Pancreas (tissue), 10 donors: Measurements from ENCODE around the gene ABCA1. TPM values are rescaled to one million over a fixed set of nuclear protein-coding genes. Genes with fewer than 3 reads are reported as not detected.
A peak's percentile ranks its signal among the peaks of the same experiment; 100 is the strongest.

Experiments
- ATAC-seq, 4 donors: fragments of 200-7000 bp; cut with Tn5 transposase; one replicate each; pipeline versions ENCODE4 v1.8.0 to v1.9.1; 2020; ENCODE audit warnings: mild to moderate bottlenecking in 4 of 4, moderate library complexity in 4 of 4
- DNase-seq, 6 donors: peaks; one replicate each; pipeline ENCODE4 v3.0.0-alpha.2; 2020
- FAIRE-seq: peaks from 2 replicates; lab custom pipeline; 2012; peaks lifted over from hg19 to GRCh38; lab: Jason Lieb, UNC
- H3K27ac ChIP-seq, 4 donors: fragments of 200-600 bp; sonication (generic); 1 replicate in 3 of 4; 2 replicates in 1 of 4; pipeline versions ENCODE4 v1.5.0 to v1.8.0; 2020
- H3K27me3 ChIP-seq, 4 donors: fragments of 200-600 bp; one replicate each; pipeline ENCODE4 v1.8.0; 2021
- H3K36me3 ChIP-seq, 3 donors: fragments of 200-600 bp; sonication (generic) in 1 of 3; one replicate each; pipeline versions ENCODE4 v1.5.0 to v1.8.0; 2020 to 2021
- H3K4me1 ChIP-seq, 3 donors: fragments of 200-600 bp; one replicate each; pipeline ENCODE4 v1.8.0; 2021
- H3K4me3 ChIP-seq, 4 donors: fragments of 200-600 bp; sonication (generic) in 2 of 4; one replicate each; pipeline versions ENCODE4 v1.5.0 to v1.8.0; 2020 to 2021
- H3K9me3 ChIP-seq, 4 donors: fragments of 200-600 bp; one replicate each; pipeline ENCODE4 v1.8.0; 2021
- WGBS, 2 donors: extraction: QIAGEN DNeasy Blood & Tissue Kit; methylation state at CpG; one replicate each; pipeline ENCODE4 v1.1.7; 2013; 5-methylcytosine and 5-hydroxymethylcytosine counted together
- intact Hi-C, 3 donors: fragments of 100-400 bp; cut with DNase I; formaldehyde crosslinking; loops; one replicate each; pipeline versions ENCODE4 v1.11.1 to v1.14.2; 2022
- polyA plus RNA-seq, 2 donors: library from polyadenylated mRNA; stranded (reverse); fragments of 200-250 nt; gene quantifications; one replicate each; pipeline ENCODE4 v1.2.3, GENCODE V29; 2013
- total RNA-seq, 6 donors: library from RNA; stranded (reverse); fragmentation: NEBNext Ultra II Directional in 4 of 6; extraction: Animal tissue kit (Norgen Biotek cat#: 25700) in 4 of 6; gene quantifications; one replicate each; pipeline versions ENCODE4 v1.2.1 to v1.2.4, GENCODE V29; 2021 to 2023
- TF ChIP-seq, protein P1 (sequence below), 4 donors: fragments of 200-600 bp; sonication (generic) in 3 of 4; IDR thresholded peaks; one replicate each; pipeline versions ENCODE4 v1.5.0 to v1.8.0; 2021; ENCODE audit warnings: antibody characterized with exemption in 4 of 4
- donor health status: healthy with polysubstance abuse.
- donor health status: DM: no; HTN: no; CAD: no; lungs with moderate emphysema.
- donor health status: DM: no; HTN: no; CAD: no.
- donor health status: control.
- donor health status: control.
- donor health status: Bipolar disorder and iron deficiency.
- donor health status: DM: yes; HTN: yes; CAD: no.
- donor health status: DM: no; HTN: no; CAD: no.
- donor health status: DM: no; HTN: no; CAD: no.
- donor health status: DM: yes; HTN: yes; CAD: no.

Gene ABCA1
- total and polyA plus RNA-seq, 8 donors = 3.2 to 20.4 (median 8.6) TPM

GRCh38 chr9:104786293-104786692 lies 141.7 kb downstream of the ABCA1 start:
- H3K36me3 ChIP-seq = peaks cover 0 to 74% (median 10%) of the 10 kb centered on the region in 3 donors
- no peak for DNase-seq
- intact Hi-C loops = no loop called here
- no peak for FAIRE-seq
- no peaks in the 10 kb centered on the region for H3K27me3 ChIP-seq
- no peak overlapping the region for H3K27ac ChIP-seq
- H3K4me3 ChIP-seq = no peak overlapping the region
- ATAC-seq = no peak
- no peaks in the 10 kb centered on the region for H3K4me1 ChIP-seq
- WGBS, 2 donors = 91 to 92% methylated on average over 1 of the region's 1 CpG
- TF ChIP-seq, protein P1, sequence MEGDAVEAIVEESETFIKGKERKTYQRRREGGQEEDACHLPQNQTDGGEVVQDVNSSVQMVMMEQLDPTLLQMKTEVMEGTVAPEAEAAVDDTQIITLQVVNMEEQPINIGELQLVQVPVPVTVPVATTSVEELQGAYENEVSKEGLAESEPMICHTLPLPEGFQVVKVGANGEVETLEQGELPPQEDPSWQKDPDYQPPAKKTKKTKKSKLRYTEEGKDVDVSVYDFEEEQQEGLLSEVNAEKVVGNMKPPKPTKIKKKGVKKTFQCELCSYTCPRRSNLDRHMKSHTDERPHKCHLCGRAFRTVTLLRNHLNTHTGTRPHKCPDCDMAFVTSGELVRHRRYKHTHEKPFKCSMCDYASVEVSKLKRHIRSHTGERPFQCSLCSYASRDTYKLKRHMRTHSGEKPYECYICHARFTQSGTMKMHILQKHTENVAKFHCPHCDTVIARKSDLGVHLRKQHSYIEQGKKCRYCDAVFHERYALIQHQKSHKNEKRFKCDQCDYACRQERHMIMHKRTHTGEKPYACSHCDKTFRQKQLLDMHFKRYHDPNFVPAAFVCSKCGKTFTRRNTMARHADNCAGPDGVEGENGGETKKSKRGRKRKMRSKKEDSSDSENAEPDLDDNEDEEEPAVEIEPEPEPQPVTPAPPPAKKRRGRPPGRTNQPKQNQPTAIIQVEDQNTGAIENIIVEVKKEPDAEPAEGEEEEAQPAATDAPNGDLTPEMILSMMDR (IDR thresholded peaks at IDR 0.05) = no peak
- no peaks in the 10 kb centered on the region for H3K9me3 ChIP-seq

- ATAC-seq (peak in 1 of 4 donors; percentile 18), DNase-seq (no peak), FAIRE-seq (no peak)
- Histone ChIP-seq H3K27ac (no peak overlapping the region), H3K27me3 (no peaks in the 10 kb centered on the region), H3K4me3 (no peak overlapping the region), H3K9me3 (no peaks in the 10 kb centered on the region), H3K36me3 (peaks cover 0 to 52% (median 9%) of the 10 kb centered on the region in 3 donors), H3K4me1 (no peaks in the 10 kb centered on the region)
- 70 to 72% methylated on average over 2 of the region's 2 CpGs for WGBS, 2 donors
- intact Hi-C loops = no loop called here
- TF ChIP-seq, protein P1 (IDR thresholded peaks at IDR 0.05) = no peak
Measured at GRCh38 chr9:104784098-104784497, 143.9 kb downstream of the ABCA1 start.

DNA sequence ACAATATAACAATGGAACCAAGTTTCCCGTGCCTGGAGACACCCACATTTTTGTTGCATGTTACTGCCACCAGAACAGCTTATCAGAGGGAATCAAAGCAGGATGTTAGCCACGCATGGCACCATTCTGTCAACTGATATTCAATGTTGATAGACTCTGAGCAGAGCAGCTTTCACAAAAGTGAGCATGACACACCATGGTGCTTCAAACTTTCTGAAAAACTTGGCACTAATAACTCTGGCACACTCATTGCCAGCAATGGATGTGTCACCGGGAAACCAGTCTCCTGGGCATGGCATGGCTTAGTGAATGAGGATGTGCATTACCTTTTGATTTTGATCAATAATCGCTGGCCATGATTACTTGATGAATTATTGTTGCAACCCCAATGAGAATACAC lies 144.4 kb downstream of the ABCA1 start:
- no peak for DNase-seq
- TF ChIP-seq, protein P1 (IDR thresholded peaks at IDR 0.05) = no peak
- ATAC-seq = no peak
- Histone ChIP-seq H3K36me3 (peaks cover 0 to 47% (median 6%) of the 10 kb centered on the region in 3 donors), H3K27ac (no peak overlapping the region), H3K9me3 (no peaks in the 10 kb centered on the region), H3K4me1 (no peaks in the 10 kb centered on the region), H3K27me3 (no peaks in the 10 kb centered on the region), H3K4me3 (no peak overlapping the region)
- WGBS, 2 donors = 83 to 86% methylated on average over 4 of the region's 4 CpGs
- FAIRE-seq = no peak
- intact Hi-C loops = no loop called here

DNA sequence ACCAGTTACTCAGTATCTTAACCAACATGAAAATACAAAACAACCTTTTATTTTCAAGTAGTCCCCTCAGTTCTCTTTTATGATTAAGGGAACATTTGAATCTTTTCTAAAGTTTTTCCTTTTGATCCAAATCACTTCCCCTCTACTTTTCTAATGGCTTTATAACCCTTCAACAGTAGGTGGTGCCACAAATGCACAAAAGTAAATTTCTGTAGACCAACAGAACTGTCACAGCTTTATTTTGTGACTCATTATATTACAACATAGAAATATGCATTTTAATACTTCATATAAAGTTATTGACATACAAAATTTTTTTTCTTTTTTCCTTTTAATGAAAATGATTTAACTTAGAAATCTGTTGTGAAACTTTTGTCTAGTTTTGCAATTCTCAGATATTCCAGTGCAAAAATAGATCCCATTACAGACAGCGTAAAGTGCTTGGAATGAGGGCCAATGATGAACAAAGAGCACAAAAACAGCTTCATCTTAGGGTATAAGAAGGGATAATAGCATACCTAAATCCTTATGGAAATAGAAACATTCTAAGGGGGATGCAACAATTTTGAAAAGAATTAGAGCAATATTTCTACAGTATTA lies 147.1 kb downstream of the ABCA1 start:
- H3K36me3 ChIP-seq = peaks cover 0 to 22% (median 0%) of the 10 kb centered on the region in 3 donors
- 96 to 100% methylated on average over 1 of the region's 1 CpG for WGBS, 2 donors
- intact Hi-C loops = no loop called here
- FAIRE-seq (peak; percentile 63), ATAC-seq (peak in 3 of 4 donors; percentile 61 to 68 (median 65)), DNase-seq (no peak)
- H3K27me3 ChIP-seq = no peaks in the 10 kb centered on the region
- TF ChIP-seq, protein P1 (IDR thresholded peaks at IDR 0.05) = peak in 1 of 4 donors; percentile 10
- peaks cover 0 to 3% (median 0%) of the 10 kb centered on the region in 3 donors for H3K4me1 ChIP-seq
- H3K9me3 ChIP-seq = no peaks in the 10 kb centered on the region
- no peak overlapping the region for H3K4me3 ChIP-seq
- no peak overlapping the region for H3K27ac ChIP-seq

DNA sequence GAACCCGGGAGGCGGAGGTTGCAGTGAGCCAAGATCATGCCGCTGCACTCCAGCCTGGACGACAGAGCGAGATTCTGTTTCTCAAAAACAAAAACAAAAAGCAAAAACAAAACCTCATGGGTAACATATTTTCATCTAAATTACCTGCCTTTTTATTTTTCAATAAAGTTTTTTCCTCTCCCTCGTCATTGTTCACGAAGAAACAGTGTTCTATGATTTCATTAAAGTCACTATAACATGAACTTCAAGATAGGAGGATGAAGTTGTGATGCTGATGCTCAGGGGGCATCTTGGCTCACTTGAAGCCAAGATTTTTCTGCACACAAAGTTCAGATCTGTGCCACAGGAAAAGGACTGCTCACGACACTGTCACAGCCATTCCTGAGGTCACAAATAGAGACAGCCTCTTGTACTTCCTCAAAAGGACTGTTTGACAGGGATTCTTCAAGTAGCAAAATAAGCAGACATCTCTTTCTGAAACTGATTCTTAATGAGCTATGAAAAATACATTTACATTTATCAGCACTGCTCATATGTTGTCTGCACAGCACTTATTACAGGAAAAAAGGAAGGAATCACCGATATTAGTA lies 147.9 kb downstream of the ABCA1 start:
- Histone ChIP-seq H3K4me1 (peaks cover 0 to 3% (median 0%) of the 10 kb centered on the region in 3 donors), H3K27ac (no peak overlapping the region), H3K4me3 (no peak overlapping the region), H3K36me3 (peaks cover 0 to 14% (median 0%) of the 10 kb centered on the region in 3 donors), H3K9me3 (no peaks in the 10 kb centered on the region), H3K27me3 (no peaks in the 10 kb centered on the region)
- DNase-seq (no peak), ATAC-seq (peak in 1 of 4 donors; percentile 32), FAIRE-seq (no peak)
- TF ChIP-seq, protein P1 (IDR thresholded peaks at IDR 0.05) = no peak
- intact Hi-C loops = no loop called here
- WGBS, 2 donors = 85 to 91% methylated on average over 9 of the region's 9 CpGs
